ENCODE results near the gene EFNA5. TPM values are rescaled to one million over a fixed set of nuclear protein-coding genes. Genes with fewer than 3 reads are reported as not detected.
A peak's percentile ranks its signal among the peaks of the same experiment; 100 is the strongest.

EFNA5 gene
- 1 to 10 TPM; 2.2 to 8.1 (median 4.3) TPM for total RNA-seq
- 2.9 TPM for total RNA-seq (2013)

DNA sequence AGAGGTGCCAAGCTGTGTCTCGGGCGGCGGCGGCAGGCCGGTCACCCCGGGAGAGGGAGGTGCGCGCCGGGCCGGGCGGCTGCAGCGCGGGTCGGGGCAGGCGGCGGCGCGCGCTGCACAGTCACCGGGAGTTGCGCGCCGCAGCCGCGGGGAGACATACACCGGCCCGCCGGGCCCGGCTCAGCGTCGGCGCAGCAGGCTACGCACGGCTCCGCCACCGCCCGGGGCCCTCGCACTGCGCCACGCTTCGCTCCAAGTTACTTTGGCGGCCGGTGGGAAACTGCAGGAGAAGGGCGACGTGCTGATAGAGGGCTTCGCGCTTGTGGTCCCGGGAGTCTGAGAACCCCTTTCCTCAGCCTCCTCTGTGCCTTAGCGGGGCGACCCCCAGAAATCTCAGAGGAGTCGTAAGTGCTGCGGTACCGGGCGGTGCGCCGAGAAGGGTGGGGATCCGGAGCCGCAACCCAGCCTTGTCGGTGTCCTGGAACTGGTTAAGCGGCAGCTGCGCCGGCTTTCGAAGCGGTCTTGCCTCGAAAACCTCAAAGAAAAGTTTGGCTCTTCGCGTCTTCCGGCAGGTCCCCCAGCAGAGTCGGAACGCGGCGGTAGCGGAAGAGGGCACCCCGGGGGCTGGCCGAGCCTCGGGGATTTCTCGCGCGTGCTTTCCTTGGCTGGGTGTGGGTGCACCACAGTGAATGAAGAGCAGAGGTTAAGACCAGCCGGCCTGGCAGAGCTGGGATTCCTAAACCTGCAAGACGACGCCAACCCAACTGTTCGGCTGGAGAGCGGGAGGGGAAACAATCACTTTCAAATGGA, at the start of gene EFNA5:
EFNA5 (minus strand) TSS at position 6 of the 810 bp plus-strand sequence.
- Histone ChIP-seq H3K27me3 (ENCODE audit: control insufficient read depth, insufficient read depth, low read length) (peaks cover 62% of the 10 kb centered on the region), H3K4me1 (ENCODE audit: control insufficient read depth, insufficient read depth, low read length) (peaks cover 46% of the 10 kb centered on the region), H3K4me3 (ENCODE audit: low read length) (peak within 1 kb of the TSS; percentile 43), H3K36me3 (ENCODE audit: control insufficient read depth, insufficient read depth, low read length) (no peaks in the 10 kb centered on the region), H3K27ac (ENCODE audit: low read length) (no peak within 1 kb of the TSS), H3K9me3 (ENCODE audit: control insufficient read depth, insufficient read depth, low read length) (no peaks in the 10 kb centered on the region)
- peak; percentile 36 to 61 (median 49) for ATAC-seq
- Mint-ChIP-seq H3K4me1 (peaks cover 25 to 39% of the 10 kb centered on the region in 2 donors), H3K9me3 (no peaks in the 10 kb centered on the region), H3K4me3 (peak within 1 kb of the TSS; percentile 91), H3K27me3 (ENCODE audit: low read depth in 2 of 2) (peaks cover 48 to 64% of the 10 kb centered on the region in 2 donors), H3K27ac (peak within 1 kb of the TSS; percentile 56 to 58), H3K36me3 (no peaks in the 10 kb centered on the region)
- under 1% methylated on average over 84 of the region's 84 CpGs for WGBS (ENCODE audit: insufficient coverage)
- TF ChIP-seq, protein P1, sequence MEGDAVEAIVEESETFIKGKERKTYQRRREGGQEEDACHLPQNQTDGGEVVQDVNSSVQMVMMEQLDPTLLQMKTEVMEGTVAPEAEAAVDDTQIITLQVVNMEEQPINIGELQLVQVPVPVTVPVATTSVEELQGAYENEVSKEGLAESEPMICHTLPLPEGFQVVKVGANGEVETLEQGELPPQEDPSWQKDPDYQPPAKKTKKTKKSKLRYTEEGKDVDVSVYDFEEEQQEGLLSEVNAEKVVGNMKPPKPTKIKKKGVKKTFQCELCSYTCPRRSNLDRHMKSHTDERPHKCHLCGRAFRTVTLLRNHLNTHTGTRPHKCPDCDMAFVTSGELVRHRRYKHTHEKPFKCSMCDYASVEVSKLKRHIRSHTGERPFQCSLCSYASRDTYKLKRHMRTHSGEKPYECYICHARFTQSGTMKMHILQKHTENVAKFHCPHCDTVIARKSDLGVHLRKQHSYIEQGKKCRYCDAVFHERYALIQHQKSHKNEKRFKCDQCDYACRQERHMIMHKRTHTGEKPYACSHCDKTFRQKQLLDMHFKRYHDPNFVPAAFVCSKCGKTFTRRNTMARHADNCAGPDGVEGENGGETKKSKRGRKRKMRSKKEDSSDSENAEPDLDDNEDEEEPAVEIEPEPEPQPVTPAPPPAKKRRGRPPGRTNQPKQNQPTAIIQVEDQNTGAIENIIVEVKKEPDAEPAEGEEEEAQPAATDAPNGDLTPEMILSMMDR (IDR thresholded peaks at IDR 0.05): no peak
- peak; percentile 35 to 52 for DNase-seq
- intact Hi-C loops (cut with micrococcal nuclease): loop anchor here (5.0 to 10.0 kb wide), 3 partner anchors 284 to 1406 kb away; no protein-coding TSS in a partner anchor

DNA sequence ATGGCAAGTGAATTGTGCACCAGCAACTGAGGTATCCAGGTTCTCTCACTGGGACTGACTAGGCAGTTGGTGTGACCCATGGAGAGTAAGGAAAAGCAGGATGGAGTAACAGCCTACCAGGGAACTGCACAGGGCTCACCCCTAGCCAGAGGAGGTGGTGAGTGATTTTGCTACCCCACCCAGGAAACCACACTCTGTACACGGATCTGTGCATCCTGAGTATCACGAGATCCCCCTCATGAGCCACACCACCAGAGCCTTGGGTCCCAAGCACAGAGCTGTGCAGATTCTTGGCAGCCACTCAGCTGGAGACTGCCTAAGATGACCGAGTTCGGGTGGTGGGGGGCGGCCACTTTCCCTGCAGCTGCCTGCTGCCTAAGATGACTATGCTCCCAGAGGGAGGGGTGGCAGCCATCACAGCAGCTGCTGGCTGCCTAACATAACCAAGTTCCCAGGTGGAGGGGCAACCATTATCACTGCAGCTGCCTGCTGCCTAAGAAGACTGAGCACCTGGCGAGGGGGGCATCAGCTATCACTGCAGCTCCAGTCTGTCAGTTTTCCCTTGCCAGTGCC, 48.4 kb upstream of the EFNA5 start:
- peaks cover 21% of the 10 kb centered on the region for H3K36me3 Mint-ChIP-seq
- ATAC-seq (no peak), DNase-seq (no peak)
- 80% methylated on average over 6 of the region's 6 CpGs for WGBS (ENCODE audit: insufficient coverage)
- no peak overlapping the region for H3K4me3 Mint-ChIP-seq
- peaks cover 16 to 23% of the 10 kb centered on the region in 2 donors for H3K9me3 Mint-ChIP-seq
- Histone ChIP-seq H3K36me3 (ENCODE audit: control insufficient read depth, insufficient read depth, low read length) (no peaks in the 10 kb centered on the region), H3K9me3 (ENCODE audit: control insufficient read depth, insufficient read depth, low read length) (peaks cover 6% of the 10 kb centered on the region), H3K4me3 (ENCODE audit: low read length) (no peak overlapping the region), H3K27ac (ENCODE audit: low read length) (no peak overlapping the region), H3K4me1 (ENCODE audit: control insufficient read depth, insufficient read depth, low read length) (no peaks in the 10 kb centered on the region), H3K27me3 (ENCODE audit: control insufficient read depth, insufficient read depth, low read length) (no peaks in the 10 kb centered on the region)
- H3K27ac Mint-ChIP-seq: no peak overlapping the region
- intact Hi-C loops (cut with micrococcal nuclease): no loop called here
- no peaks in the 10 kb centered on the region for H3K4me1 Mint-ChIP-seq
- TF ChIP-seq, protein P1 (IDR thresholded peaks at IDR 0.05): no peak
- H3K27me3 Mint-ChIP-seq (ENCODE audit: low read depth in 2 of 2): peaks cover 0 to 8% of the 10 kb centered on the region in 2 donors

DNA sequence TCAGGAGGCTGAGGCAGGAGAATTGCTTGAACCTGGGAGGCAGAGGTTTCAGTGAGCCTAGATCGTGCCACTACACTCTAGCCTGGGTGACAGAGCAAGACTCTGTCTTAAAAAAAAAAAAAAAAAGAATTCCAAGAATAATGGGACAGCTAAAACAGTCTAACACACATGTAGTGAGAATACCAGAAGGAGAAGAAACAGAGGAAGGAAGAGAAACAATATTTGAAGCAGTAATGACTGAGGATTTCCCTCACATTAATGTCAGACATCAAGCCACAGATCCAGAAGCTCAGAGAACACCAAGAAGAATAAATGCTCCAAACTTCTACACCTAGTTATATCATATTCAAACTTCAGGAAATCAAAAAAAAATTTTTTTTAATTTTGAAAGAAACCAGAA, 47.1 kb upstream of the EFNA5 start:
- Mint-ChIP-seq H3K4me1 (no peaks in the 10 kb centered on the region), H3K9me3 (peaks cover 16 to 23% of the 10 kb centered on the region in 2 donors), H3K36me3 (peaks cover 21% of the 10 kb centered on the region), H3K4me3 (no peak overlapping the region), H3K27me3 (ENCODE audit: low read depth in 2 of 2) (peaks cover 0 to 10% of the 10 kb centered on the region in 2 donors), H3K27ac (no peak overlapping the region)
- no peak overlapping the region for H3K4me3 ChIP-seq (ENCODE audit: low read length)
- peaks cover 6% of the 10 kb centered on the region for H3K9me3 ChIP-seq (ENCODE audit: control insufficient read depth, insufficient read depth, low read length)
- H3K36me3 ChIP-seq (ENCODE audit: control insufficient read depth, insufficient read depth, low read length): no peaks in the 10 kb centered on the region
- no peaks in the 10 kb centered on the region for H3K4me1 ChIP-seq (ENCODE audit: control insufficient read depth, insufficient read depth, low read length)
- no peaks in the 10 kb centered on the region for H3K27me3 ChIP-seq (ENCODE audit: control insufficient read depth, insufficient read depth, low read length)
- ATAC-seq: no peak
- 78% methylated on average over 1 of the region's 1 CpG for WGBS (ENCODE audit: insufficient coverage)
- intact Hi-C loops (cut with micrococcal nuclease): no loop called here
- no peak for DNase-seq
- H3K27ac ChIP-seq (ENCODE audit: low read length): no peak overlapping the region
- TF ChIP-seq, protein P1 (IDR thresholded peaks at IDR 0.05): no peak

Measured in natural killer cell (primary cell).